Adrenal gland (tissue), 5 donors: ENCODE results near the gene PITX1.
"Not testable (repeated sequence)": the region's sequence is repeated elsewhere in the genome, so short reads cannot be mapped to it uniquely, and the experiment has no call there.

Experiments used
- POLR2A ChIP-seq, 2 donors: fragments of 450-650 bp; IDR thresholded peaks; one replicate each; pipeline ENCODE4 v1.6.1; 2017; ENCODE audit warnings: antibody characterized with exemption in 2 of 2, mild to moderate bottlenecking in 2 of 2, moderate library complexity in 1 of 2
- TF ChIP-seq, protein P1 (sequence below), 6 experiments: fragments of 450-650 bp in 4 of 6; fragments of 200-600 bp in 2 of 6; sonication (generic) in 1 of 6; IDR thresholded peaks; 1 replicate in 5 of 6; 2 replicates in 1 of 6; pipeline versions ENCODE4 v1.5.1 to v1.8.0; 2016 to 2021; ENCODE audit warnings: antibody characterized with exemption in 6 of 6, mild to moderate bottlenecking in 2 of 6, moderate library complexity in 1 of 6
- donor health status: DM: no; HTN: no; CAD: no.

- TF ChIP-seq, protein P1, sequence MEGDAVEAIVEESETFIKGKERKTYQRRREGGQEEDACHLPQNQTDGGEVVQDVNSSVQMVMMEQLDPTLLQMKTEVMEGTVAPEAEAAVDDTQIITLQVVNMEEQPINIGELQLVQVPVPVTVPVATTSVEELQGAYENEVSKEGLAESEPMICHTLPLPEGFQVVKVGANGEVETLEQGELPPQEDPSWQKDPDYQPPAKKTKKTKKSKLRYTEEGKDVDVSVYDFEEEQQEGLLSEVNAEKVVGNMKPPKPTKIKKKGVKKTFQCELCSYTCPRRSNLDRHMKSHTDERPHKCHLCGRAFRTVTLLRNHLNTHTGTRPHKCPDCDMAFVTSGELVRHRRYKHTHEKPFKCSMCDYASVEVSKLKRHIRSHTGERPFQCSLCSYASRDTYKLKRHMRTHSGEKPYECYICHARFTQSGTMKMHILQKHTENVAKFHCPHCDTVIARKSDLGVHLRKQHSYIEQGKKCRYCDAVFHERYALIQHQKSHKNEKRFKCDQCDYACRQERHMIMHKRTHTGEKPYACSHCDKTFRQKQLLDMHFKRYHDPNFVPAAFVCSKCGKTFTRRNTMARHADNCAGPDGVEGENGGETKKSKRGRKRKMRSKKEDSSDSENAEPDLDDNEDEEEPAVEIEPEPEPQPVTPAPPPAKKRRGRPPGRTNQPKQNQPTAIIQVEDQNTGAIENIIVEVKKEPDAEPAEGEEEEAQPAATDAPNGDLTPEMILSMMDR (IDR thresholded peaks at IDR 0.05) = not testable (repeated sequence)
- not testable (repeated sequence) for TF ChIP-seq POLR2A (IDR thresholded peaks at IDR 0.05)
These were observed 49.3 kb upstream of the PITX1 start for GRCh38 chr5:135083334-135083733.
